Stimulated activated CD4-positive, alpha-beta T cell treated with anti-CD3 and anti-CD28 coated beads, Interleukin-4, amount 100 ng/mL, for 4 hours (primary cell): Measurements from ENCODE around the gene KRTAP10-7.
"Not testable (repeated sequence)": the region's sequence is repeated elsewhere in the genome, so short reads cannot be mapped to it uniquely, and the experiment has no call there.

Source experiments
- DNase-seq, 2 experiments: peaks; one replicate each; pipeline ENCODE4 v3.0.0-alpha.2; 2020

The KRTAP10-7 gene

GRCh38 chr21:44600118-44600978 is at the start of gene KRTAP10-7:
Gene KRTAP10-7 (plus strand): TSS chr21:44600597. CDS start chr21:44600622, 25 bp downstream.
- not testable (repeated sequence) for DNase-seq

- DNase-seq: no peak
These were observed 49.6 kb upstream of the KRTAP10-7 start for GRCh38 chr21:44550807-44551206.

- DNase-seq: no peak
These were observed 48.9 kb upstream of the KRTAP10-7 start, which contains the start of gene KRTAP10-2 for GRCh38 chr21:44551340-44551961. Gene KRTAP10-2 (minus strand): TSS chr21:44551505. CDS start chr21:44551458, 47 bp downstream.

- DNase-seq: no peak
These were observed 48.3 kb upstream of the KRTAP10-7 start for GRCh38 chr21:44552136-44552535.

GRCh38 chr21:44552681-44553080 is 47.7 kb upstream of the KRTAP10-7 start:
- no peak for DNase-seq

GRCh38 chr21:44555200-44555875 is 45.1 kb upstream of the KRTAP10-7 start:
- no peak for DNase-seq

GRCh38 chr21:44556879-44557278 is 43.5 kb upstream of the KRTAP10-7 start:
- DNase-seq: no peak

GRCh38 chr21:44557491-44558328 is 42.7 kb upstream of the KRTAP10-7 start:
- no peak for DNase-seq

- not testable (repeated sequence) for DNase-seq
These were observed 42.1 kb upstream of the KRTAP10-7 start for GRCh38 chr21:44558329-44558675.

- no peak for DNase-seq
These were observed 41.7 kb upstream of the KRTAP10-7 start, which contains the start of gene KRTAP10-3 for GRCh38 chr21:44558695-44559094. Gene KRTAP10-3 (minus strand): TSS chr21:44558795. CDS start chr21:44558715, 80 bp downstream.

- DNase-seq: no peak
These were observed 36.3 kb upstream of the KRTAP10-7 start for GRCh38 chr21:44564099-44564498.

GRCh38 chr21:44564886-44565598 is 35.4 kb upstream of the KRTAP10-7 start:
- DNase-seq: no peak

- DNase-seq: no peak
These were observed 34.0 kb upstream of the KRTAP10-7 start for GRCh38 chr21:44566403-44566802.

GRCh38 chr21:44567481-44568171 is 32.8 kb upstream of the KRTAP10-7 start:
- DNase-seq: no peak

- DNase-seq: no peak
These were observed 32.1 kb upstream of the KRTAP10-7 start for GRCh38 chr21:44568261-44568660.

- DNase-seq: no peak
These were observed 31.5 kb upstream of the KRTAP10-7 start for GRCh38 chr21:44568667-44569556.

GRCh38 chr21:44569861-44570517 is 30.4 kb upstream of the KRTAP10-7 start:
- no peak for DNase-seq

- no peak for DNase-seq
These were observed 29.1 kb upstream of the KRTAP10-7 start for GRCh38 chr21:44571296-44571695.
